NCI-H2029 treated with DMSO at 0.1 percent for 48 hours (cell line): Measurements from ENCODE around the gene RNU7-1.

ENCODE experiments used
- DNase-seq: peaks from one replicate; lab custom pipeline; 2025; lab: John Stamatoyannopoulos, UW

RNU7-1 gene

GRCh38 chr12:6917491-6918231, 26.0 kb upstream of the RNU7-1 start:
- no peak for DNase-seq

- DNase-seq, result no peak
These were observed 24.0 kb upstream of the RNU7-1 start for GRCh38 chr12:6919588-6919987.

GRCh38 chr12:6921539-6921938, 22.1 kb upstream of the RNU7-1 start:
- no peak for DNase-seq

GRCh38 chr12:6921996-6922946, 21.3 kb upstream of the RNU7-1 start:
- no peak for DNase-seq

GRCh38 chr12:6923003-6923732, 20.4 kb upstream of the RNU7-1 start:
- no peak for DNase-seq

- DNase-seq, result no peak
These were observed 19.8 kb upstream of the RNU7-1 start for GRCh38 chr12:6923851-6924250.

GRCh38 chr12:6925239-6925539, 18.4 kb upstream of the RNU7-1 start:
- DNase-seq, result no peak

- no peak for DNase-seq
These were observed 17.9 kb upstream of the RNU7-1 start for GRCh38 chr12:6925540-6926279.

- peak; percentile 37 for DNase-seq
These were observed 16.1 kb upstream of the RNU7-1 start, which contains the start of gene ATN1 for GRCh38 chr12:6927379-6928021. Gene ATN1 (plus strand): TSS chr12:6927959. CDS start chr12:6934002, 6,043 bp downstream.

GRCh38 chr12:6928022-6928702, 15.5 kb upstream of the RNU7-1 start:
- DNase-seq, result no peak

- DNase-seq, result no peak
These were observed 14.8 kb upstream of the RNU7-1 start for GRCh38 chr12:6928703-6929407.

- DNase-seq, result no peak
These were observed 13.9 kb upstream of the RNU7-1 start for GRCh38 chr12:6929466-6930452.

GRCh38 chr12:6932766-6933165, 10.8 kb upstream of the RNU7-1 start:
- DNase-seq, result no peak

GRCh38 chr12:6934110-6934509, 9.5 kb upstream of the RNU7-1 start:
- DNase-seq, result no peak

GRCh38 chr12:6935371-6936193, 8.0 kb upstream of the RNU7-1 start:
- DNase-seq, result no peak

GRCh38 chr12:6936194-6936635, 7.4 kb upstream of the RNU7-1 start:
- DNase-seq, result no peak

- DNase-seq, result no peak
These were observed 6.8 kb upstream of the RNU7-1 start for GRCh38 chr12:6936636-6937480.
